Measurements from ENCODE around the gene INPP5F.
"Not testable (repeated sequence)": the region's sequence is repeated elsewhere in the genome, so short reads cannot be mapped to it uniquely, and the experiment has no call there.

The INPP5F gene

DNA sequence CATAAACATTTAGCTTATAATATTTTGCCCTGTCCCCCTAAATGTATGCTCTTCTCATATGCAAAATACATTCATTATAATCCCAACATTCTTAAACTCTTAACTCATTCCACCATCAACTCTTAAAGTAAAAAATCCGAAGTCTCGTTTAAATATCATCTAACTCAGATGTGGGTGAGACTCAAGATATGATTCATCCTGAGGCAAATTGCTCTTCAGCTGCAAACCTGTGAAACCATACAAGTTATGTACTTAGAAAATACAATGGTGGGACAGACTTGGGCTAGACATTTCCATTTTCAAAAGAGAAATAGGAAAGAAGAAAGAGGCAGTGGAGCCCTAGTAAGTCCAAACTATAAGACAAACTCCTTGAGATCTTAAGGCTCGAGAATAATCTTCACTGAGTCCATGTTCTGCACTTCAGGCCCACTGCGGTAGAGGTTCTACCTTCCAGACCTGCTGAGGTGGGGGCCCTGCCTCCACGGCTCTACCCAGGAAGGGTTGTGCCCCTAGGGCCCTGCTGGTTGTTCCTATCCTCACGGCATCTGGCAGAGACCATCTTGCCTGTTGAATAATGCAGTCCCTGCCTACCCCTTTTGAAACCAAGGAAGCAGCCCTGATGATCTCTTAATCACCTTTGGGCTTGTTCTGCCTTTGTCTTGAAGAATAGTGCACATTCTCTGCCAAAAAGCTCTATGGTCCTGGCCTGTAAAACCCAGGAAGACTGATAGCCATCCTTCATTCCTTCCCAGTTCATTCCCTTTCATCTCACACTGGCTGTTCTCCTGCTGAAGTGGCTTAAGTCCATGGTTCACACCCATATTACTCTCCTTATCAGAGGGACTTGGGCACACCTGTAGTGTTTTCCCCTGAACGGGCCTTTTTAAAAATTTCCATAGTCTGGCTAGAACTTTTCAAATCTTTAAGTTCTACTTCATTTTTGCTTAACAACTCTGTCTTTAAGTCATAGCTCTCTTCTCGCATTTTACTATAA, 37.3 kb downstream of the INPP5F start:
- ChIA-PET POLR2A (no interaction called here), CTCF (interaction anchor here (0.6 to 2.6 kb wide), 2 partner anchors 8 to 26 kb away, joined by 5 to 8 read pairs; no protein-coding TSS in a partner anchor)
- TF ChIP-seq SP1 (IDR thresholded peaks at IDR 0.05), result no peak
- no peak for TF ChIP-seq LEF1 (IDR thresholded peaks at IDR 0.05; ENCODE audit: borderline replicate concordance)
- no peak for TF ChIP-seq SUZ12 (IDR thresholded peaks at IDR 0.05)
- TF ChIP-seq FOXK2 (IDR thresholded peaks at IDR 0.05), result no peak
- no peak for TF ChIP-seq L3MBTL2 (conservative IDR thresholded peaks at IDR 0.05)
- TF ChIP-seq ARNT (IDR thresholded peaks at IDR 0.05), result no peak
- TF ChIP-seq TARDBP (IDR thresholded peaks at IDR 0.05), result no peak
- no peak for TF ChIP-seq ZNF384 (IDR thresholded peaks at IDR 0.05)
- no peak for TF ChIP-seq CTBP1 (IDR thresholded peaks at IDR 0.05; ENCODE audit: borderline replicate concordance)
- TF ChIP-seq ELF4 (IDR thresholded peaks at IDR 0.05), result no peak
- TF ChIP-seq NFRKB (IDR thresholded peaks at IDR 0.05), result no peak
- TF ChIP-seq BHLHE40 (IDR thresholded peaks at IDR 0.05; ENCODE audit: borderline replicate concordance), result no peak
- TF ChIP-seq PKNOX1 (IDR thresholded peaks at IDR 0.05), result no peak
- no peak for TF ChIP-seq FOXM1 (IDR thresholded peaks at IDR 0.05; ENCODE audit: borderline replicate concordance)
- TF ChIP-seq FOXA1 (IDR thresholded peaks at IDR 0.05), result no peak
- no peak for TF ChIP-seq HDGF (IDR thresholded peaks at IDR 0.05; ENCODE audit: borderline replicate concordance)
- DNase-seq (ENCODE audit: extremely low spot score), result no peak

- DNase-seq (ENCODE audit: extremely low spot score), result no peak
- POLR2A ChIA-PET, result no interaction called here
- TF ChIP-seq ARNT (IDR thresholded peaks at IDR 0.05) (no peak), NFRKB (IDR thresholded peaks at IDR 0.05) (no peak), FOXK2 (IDR thresholded peaks at IDR 0.05) (no peak), CTBP1 (IDR thresholded peaks at IDR 0.05; ENCODE audit: borderline replicate concordance) (no peak), L3MBTL2 (conservative IDR thresholded peaks at IDR 0.05) (no peak), BHLHE40 (IDR thresholded peaks at IDR 0.05; ENCODE audit: borderline replicate concordance) (no peak), LEF1 (IDR thresholded peaks at IDR 0.05; ENCODE audit: borderline replicate concordance) (no peak), HDGF (IDR thresholded peaks at IDR 0.05; ENCODE audit: borderline replicate concordance) (no peak)
- CTCF ChIA-PET, result no interaction called here
Measured at GRCh38 chr10:119768455-119769094, 42.7 kb downstream of the INPP5F start.

- no peak for DNase-seq (ENCODE audit: extremely low spot score)
Measured at GRCh38 chr10:119769886-119770285, 44.0 kb downstream of the INPP5F start.

DNA sequence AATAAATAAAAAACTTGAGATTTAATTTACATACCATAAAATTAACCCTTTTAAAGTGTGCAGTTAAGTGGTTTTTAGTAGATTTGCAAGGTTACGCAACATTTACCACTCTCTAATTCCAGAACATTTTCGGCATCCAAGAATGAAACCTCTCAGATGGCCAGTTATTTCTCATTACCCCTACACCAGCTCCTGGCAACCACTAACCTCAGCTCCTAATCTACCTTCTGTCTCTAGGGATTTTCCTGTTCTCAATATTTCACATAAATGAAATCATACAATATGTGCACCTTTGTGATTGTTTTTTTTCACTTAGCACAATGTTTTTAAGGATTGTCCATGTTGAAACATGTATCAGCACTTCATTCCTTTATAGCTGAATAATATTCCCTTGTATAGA, 45.1 kb downstream of the INPP5F start:
- no peak for DNase-seq (ENCODE audit: extremely low spot score)
- POLR2A ChIA-PET, result interaction anchor here (1.6 kb wide), 1 partner anchor 45 kb away, joined by 6 read pairs; the partner anchor contains the start of gene INPP5F
- TF ChIP-seq CTBP1 (IDR thresholded peaks at IDR 0.05; ENCODE audit: borderline replicate concordance), result no peak
- CTCF ChIA-PET, result interaction anchor here (1.5 to 2.2 kb wide), 3 partner anchors 9 to 88 kb away, joined by 4 to 8 read pairs (median 6); no protein-coding TSS in a partner anchor

More at GRCh38 chr10:119769886-119770285, 44.0 kb downstream of the INPP5F start:
- no peak for TF ChIP-seq SP1 (IDR thresholded peaks at IDR 0.05)
- no peak for TF ChIP-seq TARDBP (IDR thresholded peaks at IDR 0.05)
- TF ChIP-seq L3MBTL2 (conservative IDR thresholded peaks at IDR 0.05), result no peak
- no peak for TF ChIP-seq PKNOX1 (IDR thresholded peaks at IDR 0.05)
- TF ChIP-seq FOXM1 (IDR thresholded peaks at IDR 0.05; ENCODE audit: borderline replicate concordance), result no peak
- CTCF ChIA-PET, result interaction anchor here (0.6 to 1.5 kb wide), 2 partner anchors 21 to 90 kb away, joined by 3 to 4 read pairs; no protein-coding TSS in a partner anchor
- POLR2A ChIA-PET, result interaction anchor here (0.8 to 1.6 kb wide), 2 partner anchors 44 to 103 kb away, joined by 3 to 6 read pairs; partner anchors contain the start of genes INPP5F and MCMBP

DNA sequence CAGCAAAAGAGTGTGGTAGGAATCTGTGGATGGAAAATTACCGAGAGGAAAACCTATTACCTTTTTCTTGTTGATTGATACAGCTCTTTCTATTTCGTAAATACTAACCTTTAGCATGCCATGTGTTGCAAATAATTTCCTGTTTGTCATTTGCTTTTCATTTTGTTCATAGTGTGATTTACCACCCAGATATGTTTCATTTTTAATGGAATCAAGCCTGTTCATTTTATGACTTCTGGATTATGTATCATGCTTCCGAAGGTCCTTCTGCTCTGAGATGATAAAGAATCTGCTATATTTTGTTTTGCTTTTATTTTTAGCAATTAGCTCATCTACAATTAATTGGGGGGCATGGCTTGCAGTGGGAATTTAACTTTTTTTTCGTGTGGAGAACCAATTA, 46.5 kb downstream of the INPP5F start:
- POLR2A ChIA-PET, result no interaction called here
- CTCF ChIA-PET, result interaction anchor here (2.0 to 2.2 kb wide), 2 partner anchors 10 to 21 kb away, joined by 6 to 8 read pairs; no protein-coding TSS in a partner anchor
- TF ChIP-seq FOXM1 (IDR thresholded peaks at IDR 0.05; ENCODE audit: borderline replicate concordance) (no peak), ARNT (IDR thresholded peaks at IDR 0.05) (no peak), FOXK2 (IDR thresholded peaks at IDR 0.05) (no peak), PKNOX1 (IDR thresholded peaks at IDR 0.05) (no peak), ELF4 (IDR thresholded peaks at IDR 0.05) (no peak), SUZ12 (IDR thresholded peaks at IDR 0.05) (no peak), CTBP1 (IDR thresholded peaks at IDR 0.05; ENCODE audit: borderline replicate concordance) (no peak), SP1 (IDR thresholded peaks at IDR 0.05) (no peak), HDGF (IDR thresholded peaks at IDR 0.05; ENCODE audit: borderline replicate concordance) (no peak)
- DNase-seq (ENCODE audit: extremely low spot score), result no peak

DNA sequence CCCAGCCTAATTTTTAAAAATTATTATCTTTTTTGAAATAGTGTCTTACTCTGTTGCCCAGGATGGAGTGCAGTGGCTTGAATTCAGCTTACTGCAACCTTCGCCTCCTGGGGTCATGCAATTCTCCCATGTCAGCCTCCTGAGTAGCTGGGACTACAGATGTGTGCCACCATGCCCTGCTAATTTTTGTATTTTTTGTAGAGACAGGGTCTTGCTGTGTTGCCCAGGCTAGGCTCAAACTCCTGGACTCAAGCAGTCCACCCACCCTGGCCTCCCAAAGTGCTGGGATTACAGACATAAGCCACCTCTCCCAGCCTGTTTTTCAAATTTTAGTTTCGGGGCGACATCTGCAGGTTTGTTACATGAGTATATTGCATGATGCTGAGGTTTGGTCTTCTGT, 47.2 kb downstream of the INPP5F start:
- POLR2A ChIA-PET; CTCF ChIA-PET; DNase-seq (ENCODE audit: extremely low spot score): not testable (repeated sequence)

All from HEK293T (cell line).